GM06990 (cell line): ENCODE data around the gene PSD4.

Source experiments
- DNase-seq: peaks from one replicate; pipeline ENCODE4 v3.0.0-alpha.2; 2011; ENCODE audit not compliant: insufficient read length; ENCODE audit errors: extremely low read depth
- H3K27me3 ChIP-seq: replicated peaks from 2 replicates; pipeline ENCODE4 v1.6.0; 2011; ENCODE audit warnings: low read length; ENCODE audit not compliant: control insufficient read depth, insufficient read depth
- H3K36me3 ChIP-seq: 2 replicates; pipeline ENCODE4 v1.5.1; 2011; ENCODE audit warnings: low read length; ENCODE audit not compliant: control insufficient read depth, insufficient read depth
- H3K4me3 ChIP-seq: replicated peaks from 2 replicates; pipeline ENCODE4 v1.5.1; 2011; ENCODE audit warnings: low read depth, mild to moderate bottlenecking, control low read depth, low read length
- CTCF ChIP-seq: IDR thresholded peaks from 2 replicates; pipeline ENCODE4 v1.5.1; 2011; ENCODE audit warnings: low read length, control low read depth, mild to moderate bottlenecking, inconsistent platforms; ENCODE audit not compliant: insufficient read depth, poor library complexity, severe bottlenecking

The PSD4 gene

DNA sequence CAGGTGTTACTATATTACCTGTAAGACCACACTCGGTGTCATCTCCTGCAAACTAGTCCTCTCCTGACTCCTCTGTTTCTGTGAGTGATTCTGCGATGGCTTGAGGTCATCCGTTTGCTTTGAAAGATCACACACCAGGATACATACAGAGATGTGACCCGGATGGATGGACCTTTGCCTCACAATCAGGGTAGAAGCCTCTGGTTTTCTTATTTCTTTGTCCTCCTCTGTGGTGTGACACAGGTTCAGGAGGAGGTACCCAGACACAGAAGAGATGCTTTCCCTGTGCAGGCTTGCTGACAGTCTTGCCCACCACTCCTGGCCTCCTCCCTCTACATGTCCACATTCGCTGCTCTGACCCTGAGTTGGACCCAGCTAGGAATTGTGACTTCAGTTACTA is 34.6 kb downstream of the PSD4 start:
- Histone ChIP-seq H3K27me3 (no peaks in the 10 kb centered on the region; the same call in 1 of the 2 replicates), H3K4me3 (no peak overlapping the region), H3K36me3 (no peaks in the 10 kb centered on the region)
- DNase-seq: no peak
- no peak for TF ChIP-seq CTCF

- no peak for TF ChIP-seq CTCF
- DNase-seq: no peak
- H3K27me3 ChIP-seq: no peaks in the 10 kb centered on the region; the same call in 1 of the 2 replicates
- no peaks in the 10 kb centered on the region for H3K36me3 ChIP-seq
- no peak overlapping the region for H3K4me3 ChIP-seq
Observed at GRCh38 chr2:113209011-113209645, 35.4 kb downstream of the PSD4 start.

DNA sequence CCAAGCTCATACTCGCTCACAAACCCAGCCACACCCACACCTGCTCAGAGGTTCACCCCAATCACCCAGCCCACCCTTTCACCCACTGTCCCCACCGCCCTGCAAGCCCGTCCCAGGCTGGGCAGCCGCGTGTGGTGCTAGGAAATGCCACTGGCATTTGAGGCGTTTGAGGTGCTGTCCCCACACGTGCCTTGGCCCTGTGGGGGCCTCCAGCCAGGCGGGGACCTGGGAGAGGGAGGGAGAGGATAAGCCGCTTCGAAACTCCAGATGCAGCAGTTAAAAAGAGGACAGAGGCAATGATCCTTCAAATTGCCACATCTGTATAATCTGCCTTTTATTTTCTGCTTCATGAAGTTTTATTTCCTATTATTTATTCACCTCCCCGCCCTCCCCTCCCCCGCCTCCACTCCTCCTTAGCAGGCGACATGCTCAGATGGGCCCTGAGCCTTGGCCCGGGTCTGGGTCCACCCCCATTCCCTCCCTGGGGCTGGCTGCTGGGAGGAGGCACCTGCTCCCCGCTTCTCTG is 35.9 kb downstream of the PSD4 start:
- no peak overlapping the region for H3K4me3 ChIP-seq
- H3K36me3 ChIP-seq: no peaks in the 10 kb centered on the region
- H3K27me3 ChIP-seq: no peaks in the 10 kb centered on the region; the same call in 1 of the 2 replicates
- TF ChIP-seq CTCF: no peak
- no peak for DNase-seq

DNA sequence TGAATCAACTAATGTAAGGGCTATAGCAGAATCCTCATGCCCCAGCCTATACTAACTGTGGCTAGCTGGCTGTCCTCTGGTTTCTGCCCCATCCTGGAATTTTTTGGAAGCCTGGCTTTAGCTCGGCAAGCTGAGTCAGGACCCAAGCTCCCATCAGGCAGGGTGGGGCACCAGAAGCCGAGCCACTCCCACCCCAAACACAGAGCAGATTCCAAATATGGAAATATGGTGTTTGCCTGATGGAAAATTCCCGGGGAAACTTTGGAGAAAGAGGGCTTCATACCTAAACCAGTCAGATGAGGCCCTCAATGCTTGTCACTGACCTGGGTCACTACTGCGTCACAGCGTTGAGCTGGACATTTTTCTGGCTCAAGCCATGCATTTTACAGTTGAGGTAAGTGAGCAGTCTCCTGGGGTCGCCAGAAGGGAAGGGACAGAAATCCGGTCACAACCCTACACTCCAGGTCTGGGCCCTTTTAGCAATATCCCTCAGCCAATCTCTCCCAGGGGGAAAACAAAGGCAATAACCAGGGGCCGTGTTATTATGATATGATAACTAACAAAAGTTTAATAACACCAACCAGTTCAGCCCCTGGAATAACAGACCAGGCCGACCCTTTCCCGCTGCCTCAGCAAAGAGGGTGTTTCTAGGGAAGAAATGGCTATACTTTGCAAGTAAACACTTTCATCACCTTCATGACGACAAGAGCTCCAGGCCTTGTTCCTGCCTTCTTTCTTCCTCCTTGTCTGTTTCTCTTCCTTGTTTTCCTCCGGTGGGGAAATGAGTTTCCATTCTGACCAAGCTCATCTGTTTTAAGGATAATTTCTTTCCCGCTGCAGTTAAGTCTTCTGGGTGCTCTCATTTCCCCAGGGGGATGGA is 37.7 kb downstream of the PSD4 start:
- TF ChIP-seq CTCF: no peak
- no peak overlapping the region for H3K4me3 ChIP-seq
- DNase-seq: no peak
- H3K27me3 ChIP-seq: no peaks in the 10 kb centered on the region; the same call in 1 of the 2 replicates
- H3K36me3 ChIP-seq: no peaks in the 10 kb centered on the region

DNA sequence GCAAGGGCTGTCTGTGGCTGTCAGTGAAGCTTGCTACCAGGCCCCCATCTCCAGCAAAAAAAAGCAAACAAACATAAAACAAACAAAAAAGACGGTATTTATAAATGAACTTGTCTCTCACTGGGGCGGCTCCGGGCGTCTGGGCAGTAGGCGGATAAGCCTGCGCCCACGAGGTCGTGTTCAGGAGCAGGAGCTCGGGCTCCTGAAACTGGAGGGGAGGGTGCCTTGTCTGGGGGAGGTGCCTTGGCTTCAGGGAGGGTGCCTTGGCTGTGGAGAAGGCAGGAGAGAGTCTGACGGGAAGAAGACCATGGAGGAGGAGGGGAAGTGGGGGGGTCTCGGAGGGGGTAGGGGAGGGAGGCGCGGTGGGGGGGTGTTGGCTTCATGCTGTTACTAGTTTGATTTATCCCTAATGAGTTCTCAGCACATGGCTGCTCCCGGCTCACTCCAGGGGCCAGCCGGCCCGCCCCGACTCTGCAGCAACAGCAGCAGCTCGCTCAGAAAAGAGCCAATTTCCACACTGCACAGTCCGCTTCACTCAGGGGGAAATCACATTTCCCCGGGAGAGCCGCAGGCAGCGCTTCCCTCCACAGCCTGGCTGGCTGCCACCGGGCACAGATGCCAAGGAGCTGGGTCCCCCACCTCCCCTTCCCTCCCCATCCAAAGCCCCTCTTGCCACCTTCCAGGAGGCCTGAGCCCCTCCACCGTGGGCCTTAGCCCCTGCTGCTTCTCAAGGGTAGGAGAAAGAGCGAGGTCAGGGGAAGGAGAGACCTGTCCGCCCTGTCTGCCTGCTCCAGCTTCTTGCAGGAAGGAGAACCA is 38.7 kb downstream of the PSD4 start:
- no peaks in the 10 kb centered on the region for H3K36me3 ChIP-seq
- TF ChIP-seq CTCF: no peak
- H3K27me3 ChIP-seq: no peaks in the 10 kb centered on the region; the same call in 1 of the 2 replicates
- H3K4me3 ChIP-seq: no peak overlapping the region
- no peak for DNase-seq
